Dedifferentiated amniotic fluid mesenchymal stem cell (primary cell): Measurements from ENCODE around the gene SLC17A7.
A peak's percentile ranks its signal among the peaks of the same experiment; 100 is the strongest.
"Not testable (repeated sequence)": the region's sequence is repeated elsewhere in the genome, so short reads cannot be mapped to it uniquely, and the experiment has no call there.

ENCODE experiments used
- DNase-seq: peaks from one replicate; pipeline ENCODE4 v3.0.0-alpha.2; 2016; ENCODE audit errors: extremely low spot score

SLC17A7 gene

DNA sequence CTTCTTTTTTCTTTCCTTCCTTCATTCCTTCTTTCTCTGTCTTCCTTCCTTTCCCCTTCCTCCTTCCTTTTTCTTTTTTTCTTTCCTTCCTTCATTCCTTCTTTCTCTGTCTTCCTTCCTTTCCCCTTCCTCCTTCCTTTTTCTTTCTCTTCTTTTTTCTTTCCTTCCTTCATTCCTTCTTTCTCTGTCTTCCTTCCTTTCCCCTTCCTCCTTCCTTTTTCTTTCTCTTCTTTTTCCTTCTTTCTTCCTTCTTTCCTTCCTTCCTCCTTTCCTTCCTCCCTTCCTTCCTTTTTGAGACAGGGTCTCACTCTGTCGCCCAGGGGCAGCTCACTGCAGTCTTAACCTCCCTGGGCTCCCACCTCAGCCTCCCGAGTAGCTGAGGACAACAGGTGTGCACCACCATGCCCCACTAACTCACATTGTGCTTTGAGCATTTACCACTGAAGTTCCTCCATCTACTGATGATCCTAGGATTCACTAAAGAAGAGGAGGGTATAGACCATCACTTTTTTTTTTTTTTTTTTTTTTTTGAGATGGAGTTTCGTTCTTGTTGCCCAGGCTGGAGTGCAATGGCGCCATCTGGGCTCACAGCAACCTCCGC, 2.9 kb upstream of the SLC17A7 start:
- not testable (repeated sequence) for DNase-seq

DNA sequence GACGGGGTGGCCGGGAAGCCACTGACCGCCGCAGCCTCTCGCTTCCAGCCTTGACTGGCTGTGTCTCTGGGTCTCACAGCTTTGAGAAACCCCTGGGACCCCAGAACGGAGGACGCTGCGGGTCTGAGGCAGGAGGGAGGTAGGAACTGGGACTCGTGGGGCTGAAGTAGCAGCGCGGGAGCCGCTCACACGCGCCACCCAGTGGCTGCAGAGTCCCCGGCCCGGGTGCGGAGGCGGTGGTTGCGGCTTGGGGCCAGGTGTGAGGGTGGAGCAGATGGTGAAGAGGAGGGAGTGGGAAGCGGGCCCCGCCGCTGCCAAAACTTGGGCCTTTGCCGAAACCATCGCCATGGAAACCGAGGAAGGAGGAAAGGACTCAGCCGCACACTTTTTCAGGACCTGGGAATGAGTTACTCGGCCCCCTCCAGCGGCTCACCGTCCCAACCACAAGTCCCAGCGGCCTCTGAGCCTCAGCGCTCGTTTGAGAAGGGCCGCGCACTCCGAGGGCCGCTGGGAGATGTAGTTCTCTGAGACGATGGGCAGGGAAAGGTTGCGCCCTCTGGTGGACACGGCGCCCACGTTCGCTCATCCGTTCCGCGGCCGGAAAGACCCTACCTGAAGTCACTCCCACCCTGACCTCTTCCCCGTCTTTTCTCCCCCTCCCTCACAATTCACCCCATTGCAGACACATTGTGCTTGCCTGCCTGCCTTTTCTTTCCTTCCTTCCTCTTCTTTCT, 2.2 kb upstream of the SLC17A7 start:
- peak; percentile 95 for DNase-seq

DNA sequence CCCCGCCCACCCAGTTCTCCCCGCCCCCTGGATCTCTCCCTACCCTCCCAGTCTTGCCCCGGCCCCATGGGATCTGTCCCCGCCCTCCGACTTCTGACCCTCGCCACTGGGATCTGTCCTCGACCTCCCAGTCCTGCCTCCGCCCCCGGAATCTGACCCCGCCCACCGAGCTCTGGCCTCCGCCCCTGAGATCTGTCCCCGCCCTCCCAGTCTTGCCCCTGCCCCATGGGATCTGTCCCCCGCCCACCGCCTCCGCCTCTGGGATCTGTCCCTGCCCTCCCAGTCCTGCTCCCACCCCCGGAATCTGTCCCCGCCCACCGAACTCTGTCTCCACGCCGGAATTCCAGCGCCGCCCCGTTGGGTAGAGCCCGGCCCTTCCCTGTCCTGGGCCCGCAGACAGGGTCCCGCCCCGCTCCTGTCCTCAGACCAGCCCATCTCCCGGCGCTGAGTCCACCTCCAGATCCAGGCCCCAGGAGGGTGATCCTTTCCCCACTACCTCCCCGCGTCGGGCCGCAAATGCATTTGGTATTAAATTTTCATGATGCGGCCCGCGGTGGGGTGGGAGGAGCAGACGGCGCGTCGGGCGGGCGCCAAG, 1.5 kb upstream of the SLC17A7 start:
- DNase-seq: peak; percentile 63

DNA sequence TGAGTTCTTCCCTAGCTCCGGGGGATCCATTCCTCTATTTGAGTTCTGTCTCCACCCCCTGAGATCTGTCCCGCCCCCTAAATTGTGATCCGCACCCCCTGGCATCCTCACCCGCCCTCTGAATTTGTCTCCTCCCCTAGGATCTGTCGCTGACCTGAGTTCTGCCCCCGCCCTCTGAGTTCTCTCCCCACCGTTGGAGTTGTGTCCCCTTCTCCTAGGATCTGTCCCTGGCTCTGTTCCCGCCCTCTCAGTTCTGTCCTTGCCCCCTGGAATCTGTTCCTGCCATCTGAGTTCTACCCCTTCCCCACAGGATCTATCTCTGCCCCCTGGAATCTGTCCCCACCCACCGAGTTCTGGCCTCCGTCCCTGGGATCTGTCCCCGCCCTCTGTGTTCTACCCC, 1.0 kb upstream of the SLC17A7 start:
- DNase-seq: no peak

DNA sequence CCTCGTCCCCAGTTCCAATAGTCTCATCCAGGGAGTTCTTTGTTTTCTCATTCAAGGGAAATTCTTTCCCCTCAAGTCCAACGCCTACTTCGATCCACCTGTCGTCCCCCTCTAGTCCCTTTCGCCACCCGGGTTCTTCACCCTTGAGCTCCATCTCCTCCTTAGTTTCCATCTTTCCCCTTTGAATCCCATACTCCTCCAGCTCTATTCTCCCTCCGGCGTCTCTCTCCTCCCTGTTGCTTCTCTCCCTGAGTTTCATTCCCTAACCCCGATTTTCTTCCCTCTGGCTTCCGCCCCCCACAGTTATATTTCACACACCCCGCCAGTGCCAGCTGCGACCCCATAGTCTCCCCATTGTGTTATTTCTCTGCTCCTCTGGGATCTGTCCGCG, 628 bp upstream of the SLC17A7 start:
- DNase-seq: no peak

DNA sequence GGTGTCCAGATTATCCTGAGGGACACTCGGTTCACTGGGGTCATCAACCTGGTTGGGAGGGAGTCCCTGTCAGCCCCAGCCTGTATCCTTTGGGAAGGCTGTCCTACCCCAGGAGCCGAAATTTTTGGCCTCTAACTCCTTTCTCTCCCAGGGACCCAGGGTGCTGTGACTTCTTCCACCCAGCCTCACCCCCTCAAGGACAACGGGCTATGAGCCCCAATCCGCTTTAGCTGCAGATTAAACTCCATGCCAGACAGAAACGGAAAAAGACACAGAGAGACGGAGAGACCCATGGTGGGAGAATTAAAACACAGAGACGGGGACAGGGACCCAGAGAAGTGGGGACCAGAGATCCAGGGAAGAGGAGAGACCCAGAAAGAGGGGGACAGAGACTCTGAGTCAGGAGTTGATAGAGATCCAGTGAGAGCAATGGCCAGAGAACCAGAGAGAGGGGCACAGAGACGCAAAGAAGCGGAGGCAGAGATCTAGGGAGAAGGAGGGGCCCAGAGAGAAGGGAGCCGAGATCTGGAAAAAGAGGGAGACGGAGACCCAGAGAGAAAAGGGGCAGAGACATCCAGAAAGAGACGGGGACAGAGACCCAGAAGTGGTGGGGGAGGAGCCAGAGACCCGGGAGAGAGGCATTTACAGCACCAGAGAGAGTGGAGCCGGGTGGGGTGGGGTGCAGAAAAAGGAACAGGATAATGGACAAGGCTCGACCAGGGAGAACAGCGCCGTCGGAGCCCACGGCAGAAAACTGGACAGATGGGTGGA, 703 bp downstream of the SLC17A7 start:
- no peak for DNase-seq

DNA sequence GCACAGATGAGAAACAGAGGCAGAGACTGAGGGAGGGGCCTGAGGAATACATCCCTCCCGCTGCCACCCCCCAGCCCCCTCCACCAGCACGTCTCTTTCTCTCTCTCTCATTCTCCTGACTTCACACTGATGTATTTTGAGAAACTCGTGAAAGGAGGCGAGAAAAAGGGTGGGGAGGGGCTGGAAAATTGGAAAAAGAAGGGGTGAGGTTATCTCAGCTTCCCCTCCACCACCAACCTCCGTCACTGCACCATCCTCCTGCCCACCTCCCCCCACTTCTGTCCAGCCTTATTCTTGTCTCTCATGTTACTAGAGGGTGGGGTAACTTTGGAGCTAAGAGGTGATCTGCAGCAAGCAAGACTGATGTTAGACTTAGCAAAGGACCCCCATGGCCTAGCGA, 1.5 kb downstream of the SLC17A7 start:
- DNase-seq: no peak

DNA sequence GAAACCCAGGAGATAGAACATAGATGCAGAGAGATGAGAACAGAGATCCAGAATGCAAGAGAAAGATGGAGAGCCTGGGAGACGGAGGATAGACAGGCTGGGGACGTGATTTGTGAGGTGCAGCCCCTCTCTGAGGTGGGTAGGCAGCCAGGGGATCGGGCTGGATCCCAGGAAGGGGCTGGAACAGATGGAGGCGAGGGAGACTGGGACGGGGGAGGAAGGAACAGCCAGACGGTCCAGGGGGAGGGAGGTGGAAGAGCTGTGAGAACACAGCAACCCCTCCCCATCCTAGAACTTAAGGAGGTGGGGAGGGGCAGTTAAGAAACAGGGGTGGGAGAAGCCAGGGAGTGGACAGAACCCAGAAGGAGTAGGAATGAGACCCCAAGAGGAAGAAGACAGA, 3.1 kb downstream of the SLC17A7 start:
- no peak for DNase-seq

DNA sequence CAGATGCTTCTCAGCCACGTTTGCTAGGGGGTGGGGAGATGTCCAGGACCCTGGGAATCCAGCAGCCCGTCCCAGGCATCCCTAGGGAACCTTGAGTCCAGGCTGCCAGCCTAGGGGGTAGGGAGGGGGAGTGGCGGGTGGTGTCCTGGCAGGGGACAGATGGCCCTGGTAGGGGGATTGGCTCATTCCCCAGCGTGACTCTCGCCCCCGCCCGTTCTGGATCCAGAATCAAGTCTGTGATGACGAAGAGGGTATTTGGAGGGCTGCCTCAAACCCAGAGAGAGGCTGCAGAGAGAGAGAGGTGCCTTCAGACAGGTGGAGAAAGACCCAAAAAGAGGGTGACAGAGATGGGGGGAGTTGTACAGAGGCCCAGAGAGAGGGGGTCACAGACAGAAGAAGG, 4.1 kb downstream of the SLC17A7 start:
- no peak for DNase-seq

DNA sequence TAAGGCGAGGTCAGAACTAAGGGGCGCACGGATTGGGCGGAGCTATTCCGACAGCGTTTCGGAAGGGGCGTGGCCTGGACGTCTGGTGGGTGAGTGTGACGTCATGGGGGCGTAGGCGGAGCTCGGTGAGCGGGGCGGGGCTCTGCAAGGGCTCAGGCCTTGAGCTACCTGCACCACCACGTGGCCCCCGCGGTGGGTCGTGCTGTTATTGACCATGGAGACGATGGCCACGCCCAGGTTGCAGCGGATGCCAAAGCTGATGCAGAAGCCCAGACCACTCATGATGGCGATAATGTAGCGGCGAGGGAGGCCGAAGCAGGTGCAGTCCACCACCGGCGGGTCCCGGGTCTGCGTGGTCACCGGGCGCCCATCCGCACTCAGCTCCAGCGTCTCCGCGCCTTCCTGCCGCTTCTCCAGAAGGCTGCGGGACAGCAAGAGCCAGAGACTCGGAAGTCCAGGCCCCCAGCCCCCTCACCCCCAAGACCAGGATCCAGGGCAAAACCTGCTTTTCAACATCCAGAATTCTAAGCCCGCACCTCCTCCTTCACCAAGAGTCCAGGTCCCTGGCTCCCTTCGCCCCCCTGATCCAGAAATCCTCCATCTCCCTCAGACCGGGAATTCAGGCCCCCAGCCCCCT, 4.8 kb downstream of the SLC17A7 start:
- DNase-seq: no peak

DNA sequence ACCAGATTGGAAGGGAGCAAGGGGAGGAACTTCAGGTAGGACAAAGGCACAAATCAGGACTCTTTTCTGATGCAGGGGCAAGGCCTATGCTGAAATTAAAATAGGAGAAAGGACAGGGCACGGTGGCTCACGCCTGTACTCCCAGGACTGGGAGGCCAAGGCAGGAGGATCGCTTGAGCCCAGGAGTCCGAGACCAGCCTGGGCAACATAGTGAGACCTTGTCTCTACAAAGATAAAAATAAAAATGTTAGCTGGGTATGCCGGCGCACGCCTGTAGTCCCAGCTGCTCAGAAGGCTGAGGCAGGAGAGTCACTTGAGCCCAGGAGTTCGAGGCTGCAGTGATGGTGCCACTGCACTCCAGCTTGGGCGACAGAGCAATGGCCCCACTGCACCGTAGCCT, 5.7 kb downstream of the SLC17A7 start:
- no peak for DNase-seq

DNA sequence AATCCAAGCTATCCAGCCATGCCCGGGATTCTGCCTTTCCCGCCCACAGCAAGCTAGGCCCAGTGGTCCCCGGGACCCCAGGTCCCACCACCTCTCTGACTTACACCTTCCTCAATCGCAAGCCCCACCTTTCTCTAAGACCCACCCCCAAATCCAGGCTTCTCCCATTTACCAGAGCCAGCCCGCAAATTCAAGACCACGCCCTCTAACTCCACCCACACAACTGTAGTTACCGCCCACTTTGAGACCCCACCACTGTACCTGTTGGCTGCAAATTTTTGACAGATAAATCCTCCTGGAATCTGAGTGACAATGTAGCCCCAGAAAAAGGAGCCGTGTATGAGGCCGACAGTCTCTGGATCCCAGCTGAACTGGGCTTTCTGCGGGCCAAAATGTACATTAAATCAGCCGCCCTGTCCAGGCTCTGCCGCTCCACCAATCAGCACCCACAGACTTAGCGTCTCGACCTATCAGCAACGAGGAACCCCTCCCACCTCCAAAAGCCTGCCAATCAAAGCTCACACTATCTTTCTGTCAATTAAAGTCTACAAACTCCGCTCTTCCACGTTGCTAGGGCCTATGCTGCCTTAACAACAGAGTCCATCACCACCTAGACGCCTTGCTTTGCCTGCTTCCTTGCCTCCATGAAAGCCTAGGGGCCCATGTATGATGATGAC, 6.3 kb downstream of the SLC17A7 start:
- DNase-seq: no peak

DNA sequence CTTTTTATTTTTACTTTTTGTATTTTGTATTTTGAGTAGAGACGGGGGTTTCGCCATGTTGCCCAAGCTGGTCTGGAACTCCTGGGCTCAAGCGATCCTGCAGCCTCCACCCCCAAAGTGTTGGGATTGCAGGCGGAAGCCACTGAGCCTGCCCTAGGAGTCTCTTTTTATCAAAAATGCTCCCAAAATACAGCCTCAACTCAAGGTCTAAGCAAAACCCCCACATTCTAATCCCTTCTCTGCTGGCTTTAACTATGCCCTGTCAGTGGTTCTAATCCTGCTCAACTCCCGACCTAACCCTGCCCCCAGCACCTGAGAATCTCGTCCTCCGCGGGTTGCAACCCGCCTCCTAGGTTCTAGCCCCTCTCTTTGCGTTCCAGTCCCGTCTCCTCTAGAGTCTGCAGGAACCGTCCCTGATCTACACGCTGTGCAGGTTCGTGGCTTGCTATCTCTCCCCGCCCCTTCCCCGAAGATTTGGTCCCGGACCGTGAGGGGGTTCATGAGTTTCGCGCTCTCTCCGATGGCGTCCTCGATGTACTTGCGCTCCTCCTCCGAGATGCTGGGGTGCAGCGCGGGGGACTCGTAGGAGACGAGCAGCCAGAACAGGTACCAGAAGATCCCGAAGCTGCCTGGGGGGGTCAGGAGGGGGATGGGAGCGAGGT, 8.0 kb downstream of the SLC17A7 start:
- no peak for DNase-seq

DNA sequence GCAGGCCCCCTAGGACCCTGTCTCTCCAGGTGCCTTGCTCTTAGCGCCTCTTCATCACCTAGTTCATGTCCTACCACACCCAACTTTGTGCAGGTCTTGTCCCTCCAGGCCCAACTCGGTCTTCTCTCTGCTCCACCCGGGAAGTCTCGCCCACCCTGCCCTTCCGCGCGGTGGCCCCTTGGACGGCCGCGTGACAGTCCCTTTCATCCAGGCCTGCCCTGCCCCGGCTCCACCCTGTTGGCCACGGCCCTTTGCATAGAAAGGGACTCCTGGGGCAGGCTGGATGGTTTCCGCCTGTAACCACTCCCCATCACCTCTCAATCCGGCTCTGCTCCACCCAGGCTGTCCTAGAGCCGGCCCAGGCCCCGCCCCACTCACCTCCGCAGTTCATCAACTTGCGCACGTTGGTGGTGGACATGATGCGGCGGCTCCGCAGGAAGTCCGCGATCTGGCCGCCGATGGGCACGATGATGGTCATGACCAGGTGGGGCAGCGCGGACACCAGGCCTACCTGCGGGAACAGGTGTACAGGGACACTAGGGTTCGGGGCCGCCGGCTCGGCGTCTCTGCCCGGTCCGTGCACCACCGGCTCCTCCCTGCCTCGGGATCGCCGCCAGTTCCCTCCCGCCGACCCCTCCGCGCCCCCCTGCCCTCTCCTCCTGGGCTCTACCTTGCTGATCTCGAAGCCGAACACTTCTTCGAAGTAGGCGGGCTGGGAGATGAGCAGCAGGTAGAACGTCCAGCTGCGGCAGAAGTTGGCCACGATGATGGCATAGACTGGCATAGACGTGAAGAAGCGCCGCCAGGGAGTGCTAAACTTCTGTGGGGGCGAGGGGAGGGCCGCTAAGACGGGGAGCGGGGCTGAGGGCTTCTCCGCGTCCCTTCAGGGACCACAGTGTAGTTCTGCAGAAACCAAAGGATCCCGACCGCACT, 8.9 kb downstream of the SLC17A7 start:
- no peak for DNase-seq

DNA sequence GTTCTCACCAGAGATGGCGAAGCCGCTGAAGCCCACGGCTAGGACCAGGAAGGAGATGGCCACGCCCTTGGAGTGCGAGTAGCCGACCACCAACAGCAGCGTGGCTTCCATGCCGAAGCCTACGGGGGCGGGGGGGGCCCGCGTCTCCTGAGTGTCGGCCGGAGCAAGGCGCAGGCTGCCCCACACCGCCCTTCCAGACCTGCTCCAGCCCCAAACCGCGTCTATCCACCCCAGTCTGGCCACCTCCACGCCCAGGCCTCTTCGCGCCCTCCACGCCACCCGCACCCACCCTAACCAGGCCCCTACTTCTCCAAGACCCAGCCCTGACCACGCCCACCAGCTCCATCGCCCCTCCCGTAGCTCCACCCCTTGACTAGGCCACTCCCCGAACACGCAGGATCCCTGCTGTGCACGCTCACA, 10.0 kb downstream of the SLC17A7 start:
- DNase-seq: no peak

DNA sequence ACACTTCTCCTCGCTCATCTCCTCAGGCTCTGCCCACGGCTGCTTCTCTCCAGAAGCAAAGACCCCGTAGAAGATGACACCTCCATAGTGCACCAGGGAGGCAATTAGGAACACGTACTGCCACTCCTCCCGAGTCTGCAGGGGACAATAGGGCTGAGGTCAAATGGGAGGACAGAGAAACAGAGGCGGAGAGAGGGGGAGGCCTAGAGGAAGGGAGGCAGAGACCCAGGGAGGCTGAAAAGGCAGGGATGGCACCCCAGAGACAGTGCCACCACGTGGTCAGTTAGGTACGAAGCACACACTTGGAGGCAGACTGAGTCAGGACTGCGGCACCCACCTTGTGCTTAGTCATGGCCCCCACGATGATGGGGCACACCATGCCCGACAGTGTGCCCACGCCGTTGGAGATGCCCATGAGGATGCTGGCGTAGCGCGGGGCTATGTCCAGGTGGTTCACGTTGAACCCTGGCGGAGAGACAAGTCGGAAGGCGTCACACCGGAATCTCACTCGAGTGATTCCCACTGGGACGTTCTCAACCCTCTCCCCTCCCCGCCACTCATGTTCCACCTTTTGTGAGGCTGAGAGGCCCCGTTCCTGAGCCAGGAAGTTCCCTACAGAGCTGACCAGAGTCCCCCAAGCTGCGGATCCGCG, 10.5 kb downstream of the SLC17A7 start:
- no peak for DNase-seq

DNA sequence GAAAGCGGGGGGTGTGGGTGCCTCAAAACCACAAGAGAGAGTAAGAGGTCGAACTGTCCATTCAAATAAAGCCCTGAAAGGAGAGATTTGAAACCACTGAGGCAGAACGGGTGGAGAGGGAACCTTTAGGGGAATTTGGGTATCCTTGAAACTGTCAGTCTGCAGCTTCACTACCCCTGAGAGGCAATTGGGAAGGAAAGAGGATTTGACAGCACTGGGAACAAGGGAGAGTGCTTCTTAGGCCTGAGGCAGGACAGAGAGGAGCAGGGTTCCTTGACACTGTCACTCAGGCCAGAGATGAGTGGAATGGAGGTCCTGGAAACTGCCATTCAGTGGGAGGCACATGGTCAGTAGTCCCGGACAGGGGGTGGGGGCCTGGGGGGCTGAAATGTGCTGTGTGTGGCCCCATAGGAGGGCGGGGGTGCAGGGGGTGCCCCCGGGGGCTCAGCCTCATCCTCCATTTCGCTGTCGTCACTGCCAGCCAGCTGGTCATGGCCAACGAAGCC, 11.1 kb downstream of the SLC17A7 start:
- DNase-seq: no peak

DNA sequence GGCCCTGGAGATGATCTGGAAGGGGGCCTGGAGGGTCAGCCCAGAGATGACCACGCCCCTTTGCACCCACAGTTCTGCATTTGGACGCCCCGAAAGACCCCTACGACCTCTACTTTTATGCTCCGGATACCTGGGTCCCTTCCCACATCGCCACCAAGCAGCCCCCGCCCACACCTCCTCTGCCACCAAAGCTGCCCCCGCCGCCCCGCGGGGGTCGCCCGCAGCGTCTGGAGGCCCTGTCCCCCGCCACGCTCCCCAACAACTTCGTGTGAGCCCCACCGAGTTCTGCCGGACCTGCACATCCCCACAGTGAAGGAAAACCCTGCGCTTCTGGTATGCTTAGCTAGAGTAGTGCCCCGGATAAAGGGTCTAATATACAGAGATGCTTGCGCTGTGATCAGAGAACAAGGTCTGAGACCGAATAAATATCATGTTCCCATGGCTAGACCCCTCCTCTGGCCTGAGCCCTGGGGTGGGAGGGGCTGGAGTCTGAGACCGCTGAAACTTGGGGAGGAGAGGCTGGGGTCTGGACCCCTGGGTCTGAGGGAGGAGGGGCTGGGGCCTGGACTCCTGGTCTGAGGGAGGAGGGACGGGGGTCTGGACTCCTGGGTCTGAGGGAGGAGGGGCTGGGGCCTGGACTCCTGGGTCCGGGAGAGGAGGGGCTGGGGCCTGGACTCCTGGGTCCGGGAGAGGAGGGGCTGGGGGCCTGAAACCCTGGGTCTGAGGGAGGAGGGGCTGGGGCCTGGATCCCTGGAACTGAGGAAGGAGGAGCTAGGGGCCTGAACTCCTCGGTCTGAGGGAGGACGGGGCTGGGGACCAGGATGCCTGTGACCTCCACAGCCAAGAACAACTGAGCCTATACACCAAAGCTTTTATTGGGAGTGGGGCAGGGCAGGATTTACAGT, 12.5 kb downstream of the SLC17A7 start:
- no peak for DNase-seq
